Keratinocyte (primary cell): ENCODE results near the gene MT2A. TPM values are rescaled to one million over a fixed set of nuclear protein-coding genes. Genes with fewer than 3 reads are reported as not detected.

Experiments used
- DNase-seq: peaks from one replicate; pipeline ENCODE4 v3.0.0-alpha.2; 2011; ENCODE audit warnings: low read depth, missing footprints, low spot score
- FAIRE-seq: peaks from 2 replicates; lab custom pipeline; 2011; peaks lifted over from hg19 to GRCh38; lab: Jason Lieb, UNC
- H2AFZ ChIP-seq: 2 replicates; pipeline ENCODE4 v1.6.0; 2012; ENCODE audit warnings: low read length, control low read depth, inconsistent platforms; ENCODE audit not compliant: control insufficient read depth
- H3K27ac ChIP-seq: 2 replicates; pipeline ENCODE4 v1.5.1; 2011; ENCODE audit warnings: low read length; ENCODE audit not compliant: control insufficient read depth, insufficient read depth
- H3K27me3 ChIP-seq: 3 replicates; pipeline ENCODE4 v1.6.0; 2011; ENCODE audit warnings: low read length; ENCODE audit not compliant: control insufficient read depth, insufficient read depth; ENCODE audit errors: extremely low read depth
- H3K36me3 ChIP-seq, 2 experiments: 2 replicates in 1 of 2; 3 replicates in 1 of 2; pipeline ENCODE4 v1.5.1; 2011; ENCODE audit warnings: low read length in 2 of 2, mild to moderate bottlenecking in 1 of 2; ENCODE audit not compliant: control insufficient read depth in 2 of 2, insufficient read depth in 2 of 2; ENCODE audit errors: extremely low read depth in 1 of 2
- H3K4me1 ChIP-seq: 3 replicates; pipeline ENCODE4 v1.5.1; 2011; ENCODE audit warnings: low read length; ENCODE audit not compliant: control insufficient read depth, insufficient read depth; ENCODE audit errors: extremely low read depth
- H3K4me2 ChIP-seq: 3 replicates; pipeline ENCODE4 v1.6.0; 2011; ENCODE audit warnings: low read depth, low read length; ENCODE audit not compliant: control insufficient read depth, insufficient read depth; ENCODE audit errors: extremely low read depth
- H3K4me3 ChIP-seq, 3 experiments: fragments of 200-600 bp in 1 of 3; sonication (generic) in 1 of 3; 2 replicates in 2 of 3; 3 replicates in 1 of 3; pipeline ENCODE4 v1.5.1; 2011 to 2016; ENCODE audit warnings: low read length in 3 of 3, mild to moderate bottlenecking in 3 of 3, control low read depth in 2 of 3, inconsistent platforms in 1 of 3, low read depth in 1 of 3, mixed read lengths in 1 of 3, mixed run types in 1 of 3, moderate library complexity in 1 of 3; ENCODE audit not compliant: control insufficient read depth in 2 of 3, insufficient read depth in 2 of 3; ENCODE audit errors: extremely low read depth in 1 of 3
- H3K79me2 ChIP-seq: 2 replicates; pipeline ENCODE4 v1.6.0; 2012; ENCODE audit warnings: low read length; ENCODE audit not compliant: control insufficient read depth, insufficient read depth
- H3K9ac ChIP-seq: 3 replicates; pipeline ENCODE4 v1.6.0; 2011; ENCODE audit warnings: low read length; ENCODE audit not compliant: control insufficient read depth, insufficient read depth; ENCODE audit errors: extremely low read depth
- H3K9me1 ChIP-seq: 3 replicates; pipeline ENCODE4 v1.6.0; 2011; ENCODE audit warnings: low read length; ENCODE audit not compliant: control insufficient read depth, insufficient read depth; ENCODE audit errors: extremely low read depth
- H3K9me3 ChIP-seq: 2 replicates; pipeline ENCODE4 v1.5.1; 2012; ENCODE audit warnings: low read depth, low read length; ENCODE audit not compliant: control insufficient read depth
- H4K20me1 ChIP-seq: 3 replicates; pipeline ENCODE4 v1.6.0; 2011; ENCODE audit warnings: low read length; ENCODE audit not compliant: control insufficient read depth, insufficient read depth; ENCODE audit errors: extremely low read depth
- EZH2 ChIP-seq: IDR thresholded peaks from one replicate; pipeline ENCODE4 v1.6.1; 2012; ENCODE audit warnings: inconsistent platforms, mild to moderate bottlenecking, low read length, moderate library complexity
- dilution Hi-C: fragments of 300-500 bp; cut with MboI; formaldehyde crosslinking; loops from one replicate; pipeline ENCODE4 v1.7.0; 2020; ENCODE audit warnings: low sequenced_read_pairs; ENCODE audit not compliant: extremely low pct_ligation_motif_present
- polyA plus RNA-seq, 5 experiments: library from polyadenylated mRNA; depleted of rRNA in 3 of 5; stranded (reverse) in 3 of 5; stranded (forward) in 1 of 5; unstranded in 1 of 5; fragments of >200 nt; gene quantifications; 1 replicate in 1 of 5; 2 replicates in 3 of 5; 3 replicates in 1 of 5; pipeline versions ENCODE4 v1.2.1 to v1.2.3, GENCODE V29; 2011 to 2012; ENCODE audit warnings: missing spikeins in 2 of 5, low read depth in 1 of 5, low replicate concordance in 1 of 5
- TF ChIP-seq, protein P1 (sequence below), 3 experiments: IDR thresholded peaks in 1 of 3; conservative IDR thresholded peaks in 1 of 3; optimal IDR thresholded peaks in 1 of 3; 2 replicates in 2 of 3; 3 replicates in 1 of 3; pipeline versions ENCODE3 to v1.5.1; 2011; ENCODE audit warnings: low read length in 3 of 3, mild to moderate bottlenecking in 3 of 3, moderate library complexity in 2 of 3, control low read depth in 1 of 3, inconsistent platforms in 1 of 3; ENCODE audit not compliant: insufficient read depth in 2 of 3; ENCODE audit errors: extremely low read depth in 1 of 3

Gene MT2A
- polyA plus RNA-seq, 1 donor (not counting 4 experiments of a cell fraction or from before 2014, with no cell fraction given), result 990 TPM

DNA sequence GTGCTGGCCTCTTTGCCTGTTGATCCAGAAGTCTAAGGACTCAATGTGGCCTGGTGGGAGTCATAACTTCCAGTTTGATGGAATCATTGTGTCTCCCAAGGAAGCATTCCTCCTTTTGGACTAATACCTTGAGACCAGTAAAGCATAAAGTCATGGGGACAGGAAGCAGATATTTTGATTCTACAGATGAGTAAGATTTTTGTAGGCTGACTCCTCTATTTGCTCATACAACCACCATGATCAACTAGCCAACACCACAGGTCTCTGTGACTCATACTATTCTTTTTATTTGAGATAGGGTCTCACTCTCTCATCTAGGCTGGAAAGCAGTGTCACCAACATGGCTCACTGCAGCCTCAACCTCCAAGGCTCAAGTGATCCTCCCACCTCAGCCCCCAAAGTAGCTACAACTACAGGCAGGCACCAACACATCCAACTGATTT lies 6.2 kb downstream of the MT2A start:
- Histone ChIP-seq H3K9me1 (no peaks in the 10 kb centered on the region), H3K4me2 (peak overlapping the region; percentile 45), H3K27me3 (no peaks in the 10 kb centered on the region), H4K20me1 (no peaks in the 10 kb centered on the region), H3K4me3 (peak overlapping the region in 1 of 3 experiments; percentile 25), H2AFZ (no peak overlapping the region), H3K9me3 (no peaks in the 10 kb centered on the region), H3K9ac (no peak overlapping the region), H3K27ac (peak overlapping the region; percentile 65), H3K79me2 (no peaks in the 10 kb centered on the region), H3K36me3 (no peaks in the 10 kb centered on the region), H3K4me1 (peaks cover 59% of the 10 kb centered on the region)
- DNase-seq (no peak), FAIRE-seq (peak; percentile 63)
- TF ChIP-seq, protein P1, sequence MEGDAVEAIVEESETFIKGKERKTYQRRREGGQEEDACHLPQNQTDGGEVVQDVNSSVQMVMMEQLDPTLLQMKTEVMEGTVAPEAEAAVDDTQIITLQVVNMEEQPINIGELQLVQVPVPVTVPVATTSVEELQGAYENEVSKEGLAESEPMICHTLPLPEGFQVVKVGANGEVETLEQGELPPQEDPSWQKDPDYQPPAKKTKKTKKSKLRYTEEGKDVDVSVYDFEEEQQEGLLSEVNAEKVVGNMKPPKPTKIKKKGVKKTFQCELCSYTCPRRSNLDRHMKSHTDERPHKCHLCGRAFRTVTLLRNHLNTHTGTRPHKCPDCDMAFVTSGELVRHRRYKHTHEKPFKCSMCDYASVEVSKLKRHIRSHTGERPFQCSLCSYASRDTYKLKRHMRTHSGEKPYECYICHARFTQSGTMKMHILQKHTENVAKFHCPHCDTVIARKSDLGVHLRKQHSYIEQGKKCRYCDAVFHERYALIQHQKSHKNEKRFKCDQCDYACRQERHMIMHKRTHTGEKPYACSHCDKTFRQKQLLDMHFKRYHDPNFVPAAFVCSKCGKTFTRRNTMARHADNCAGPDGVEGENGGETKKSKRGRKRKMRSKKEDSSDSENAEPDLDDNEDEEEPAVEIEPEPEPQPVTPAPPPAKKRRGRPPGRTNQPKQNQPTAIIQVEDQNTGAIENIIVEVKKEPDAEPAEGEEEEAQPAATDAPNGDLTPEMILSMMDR (optimal IDR thresholded peaks at IDR 0.05 in 1 of 3, IDR thresholded peaks at IDR 0.05 in 1 of 3, conservative IDR thresholded peaks at IDR 0.05 in 1 of 3; ENCODE audit: extremely low read depth in 1 of 3, insufficient read depth in 2 of 3, low read length in 3 of 3), result no peak
- no peak for TF ChIP-seq EZH2
- dilution Hi-C loops, result no loop called here

DNA sequence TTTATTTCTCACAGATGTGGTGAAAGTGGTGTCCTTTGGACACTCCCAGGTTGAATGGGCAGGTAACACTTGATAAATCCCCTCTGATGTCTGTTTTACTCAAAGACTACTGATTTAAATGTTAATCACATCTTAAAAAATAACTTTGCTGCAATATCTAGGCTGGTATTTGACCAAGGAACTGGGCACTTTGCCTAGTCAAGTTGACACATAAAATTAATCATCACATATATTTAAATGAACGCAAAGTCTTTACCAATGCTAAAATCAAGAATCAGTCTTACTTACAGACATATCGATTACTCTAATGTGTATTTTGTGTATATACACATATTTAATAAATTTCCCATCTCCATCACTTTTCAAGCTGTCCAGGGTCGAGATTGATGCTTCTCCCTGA lies 7.0 kb downstream of the MT2A start:
- peaks cover 54% of the 10 kb centered on the region for H3K4me1 ChIP-seq
- no peaks in the 10 kb centered on the region for H3K27me3 ChIP-seq
- no peak overlapping the region for H3K9ac ChIP-seq
- dilution Hi-C loops, result no loop called here
- H3K27ac ChIP-seq, result peak overlapping the region; percentile 65
- DNase-seq (no peak), FAIRE-seq (no peak)
- no peaks in the 10 kb centered on the region for H3K9me1 ChIP-seq
- H3K79me2 ChIP-seq, result no peaks in the 10 kb centered on the region
- no peak overlapping the region for H2AFZ ChIP-seq
- no peak overlapping the region for H3K4me3 ChIP-seq
- TF ChIP-seq, protein P1 (optimal IDR thresholded peaks at IDR 0.05 in 1 of 3, IDR thresholded peaks at IDR 0.05 in 1 of 3, conservative IDR thresholded peaks at IDR 0.05 in 1 of 3; ENCODE audit: extremely low read depth in 1 of 3, insufficient read depth in 2 of 3, low read length in 3 of 3), result no peak
- no peak for TF ChIP-seq EZH2
- H3K36me3 ChIP-seq, result no peaks in the 10 kb centered on the region
- H3K9me3 ChIP-seq, result no peaks in the 10 kb centered on the region
- H3K4me2 ChIP-seq, result peak overlapping the region; percentile 45
- H4K20me1 ChIP-seq, result no peaks in the 10 kb centered on the region
